ENCODE data around the gene MAP4K1. TPM values are rescaled to one million over a fixed set of nuclear protein-coding genes. Genes with fewer than 3 reads are reported as not detected.

Gene MAP4K1
- total RNA-seq, 1 experiment from 2014 or later, result 3.5 TPM

DNA sequence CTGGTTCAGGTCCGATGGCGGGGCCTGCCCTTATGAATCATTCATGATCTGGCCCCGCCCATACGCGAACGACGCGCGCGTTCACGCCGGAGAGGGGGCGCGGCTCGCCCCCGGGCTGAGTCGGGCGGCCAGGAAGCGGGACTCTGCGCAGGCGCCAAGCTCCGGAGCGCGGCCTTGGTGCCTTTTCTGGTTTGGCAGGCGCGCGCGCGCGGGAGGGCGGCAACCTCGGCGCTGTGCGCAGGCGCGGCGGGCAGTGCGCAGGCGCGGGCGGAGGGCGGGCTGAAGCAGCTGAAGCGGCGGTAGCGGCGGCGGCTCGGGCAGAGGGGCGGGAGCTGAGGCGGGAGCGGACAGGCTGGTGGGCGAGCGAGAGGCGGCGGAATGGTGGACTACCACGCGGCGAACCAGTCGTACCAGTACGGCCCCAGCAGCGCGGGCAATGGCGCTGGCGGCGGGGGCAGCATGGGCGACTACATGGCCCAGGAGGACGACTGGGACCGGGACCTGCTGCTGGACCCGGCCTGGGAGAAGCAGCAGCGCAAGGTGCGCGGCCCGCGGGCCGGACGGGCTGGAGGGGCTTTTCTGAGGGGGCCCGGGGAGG, 29.7 kb upstream of the MAP4K1 start, which contains the start of gene ACTN4:
Gene ACTN4, plus strand, starts transcription at position 282 of the 598 bp plus-strand sequence. Its CDS starts 97 bp downstream, at position 379.
- Histone ChIP-seq H3K4me2 (peak within 1 kb of the TSS; percentile 89), H3K36me3 (ENCODE audit: low read depth) (peaks cover 5% of the 10 kb centered on the region; the same call in 1 of the 2 replicates), H3K79me2 (ENCODE audit: low read depth) (peaks cover 50% of the 10 kb centered on the region), H3K4me1 (replicated peaks; ENCODE audit: insufficient read depth) (peaks cover 24% of the 10 kb centered on the region), H3F3A (ENCODE audit: insufficient read depth, low read depth) (peaks cover 45% of the 10 kb centered on the region), H3K9me2 (ENCODE audit: insufficient read depth) (no peaks in the 10 kb centered on the region), H3K9me3 (ENCODE audit: insufficient read depth, low read depth) (no peaks in the 10 kb centered on the region), H3K27me3 (ENCODE audit: insufficient read depth, low read depth) (no peaks in the 10 kb centered on the region), H3K4me3 (peak within 1 kb of the TSS; percentile 100), H3K27ac (peak within 1 kb of the TSS; percentile 99), H2AFZ (no peak within 1 kb of the TSS), H4K20me1 (ENCODE audit: insufficient read depth) (peaks cover 31% of the 10 kb centered on the region)
- peak; percentile 86 to 100 for DNase-seq
- TF ChIP-seq, protein P1, sequence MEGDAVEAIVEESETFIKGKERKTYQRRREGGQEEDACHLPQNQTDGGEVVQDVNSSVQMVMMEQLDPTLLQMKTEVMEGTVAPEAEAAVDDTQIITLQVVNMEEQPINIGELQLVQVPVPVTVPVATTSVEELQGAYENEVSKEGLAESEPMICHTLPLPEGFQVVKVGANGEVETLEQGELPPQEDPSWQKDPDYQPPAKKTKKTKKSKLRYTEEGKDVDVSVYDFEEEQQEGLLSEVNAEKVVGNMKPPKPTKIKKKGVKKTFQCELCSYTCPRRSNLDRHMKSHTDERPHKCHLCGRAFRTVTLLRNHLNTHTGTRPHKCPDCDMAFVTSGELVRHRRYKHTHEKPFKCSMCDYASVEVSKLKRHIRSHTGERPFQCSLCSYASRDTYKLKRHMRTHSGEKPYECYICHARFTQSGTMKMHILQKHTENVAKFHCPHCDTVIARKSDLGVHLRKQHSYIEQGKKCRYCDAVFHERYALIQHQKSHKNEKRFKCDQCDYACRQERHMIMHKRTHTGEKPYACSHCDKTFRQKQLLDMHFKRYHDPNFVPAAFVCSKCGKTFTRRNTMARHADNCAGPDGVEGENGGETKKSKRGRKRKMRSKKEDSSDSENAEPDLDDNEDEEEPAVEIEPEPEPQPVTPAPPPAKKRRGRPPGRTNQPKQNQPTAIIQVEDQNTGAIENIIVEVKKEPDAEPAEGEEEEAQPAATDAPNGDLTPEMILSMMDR (conservative IDR thresholded peaks at IDR 0.05), result no peak
- TF ChIP-seq EZH2 (IDR thresholded peaks at IDR 0.05; ENCODE audit: low read depth), result no peak
- CTCF ChIA-PET, result interaction anchor here (0.6 to 1.1 kb wide), 4 partner anchors 9 to 453 kb away, joined by 3 to 10 read pairs (median 4); partner anchors contain the start of gene EIF3K
- intact Hi-C loops (cut with micrococcal nuclease; ENCODE audit: unreplicated experiment), result loop anchor here (1.0 kb wide), 1 partner anchor 10 kb away; no protein-coding TSS in a partner anchor
- POLR2A ChIA-PET (ENCODE audit: unreplicated experiment), result interaction anchor here (0.5 to 1.4 kb wide), 21 partner anchors 9 to 751 kb away, joined by 3 to 32 read pairs (median 5); partner anchors contain the start of genes ECH1 and EIF3K
- no TSS peak for BruUV-seq (replicated peaks)

DNA sequence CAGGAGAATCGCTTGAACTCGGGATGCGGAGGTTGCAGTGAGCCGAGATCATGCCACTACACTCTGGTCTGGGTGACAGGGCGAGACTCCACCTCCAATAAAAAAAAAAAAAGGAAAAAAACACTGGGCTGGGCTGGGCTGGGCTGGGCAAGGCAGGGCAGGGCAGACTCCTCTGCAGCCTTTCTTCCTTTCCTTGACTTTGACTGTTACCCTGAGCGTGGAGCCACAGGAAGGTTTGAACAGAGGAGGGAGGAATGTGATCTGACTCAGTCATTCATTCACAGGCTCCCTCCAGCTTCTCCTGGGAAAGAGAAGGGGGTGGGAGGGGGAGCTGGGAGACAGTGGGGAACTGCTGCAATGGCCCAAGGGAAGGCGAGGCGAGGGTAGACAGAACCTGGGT, 27.0 kb upstream of the MAP4K1 start:
- TF ChIP-seq EZH2 (IDR thresholded peaks at IDR 0.05; ENCODE audit: low read depth), result no peak
- TF ChIP-seq, protein P1 (conservative IDR thresholded peaks at IDR 0.05), result no peak
- Histone ChIP-seq H3K27ac (peak overlapping the region; percentile 16; the same call in 1 of the 2 replicates), H3K9me2 (ENCODE audit: insufficient read depth) (no peaks in the 10 kb centered on the region), H3K36me3 (ENCODE audit: low read depth) (0 out of 2 replicates have a peak, but pooled peaks cover 5% of the 10 kb centered on the region), H3F3A (ENCODE audit: insufficient read depth, low read depth) (peaks cover 27% of the 10 kb centered on the region), H3K27me3 (ENCODE audit: insufficient read depth, low read depth) (no peaks in the 10 kb centered on the region), H2AFZ (no peak overlapping the region), H3K79me2 (ENCODE audit: low read depth) (peaks cover 23% of the 10 kb centered on the region), H3K4me1 (replicated peaks; ENCODE audit: insufficient read depth) (peaks cover 13% of the 10 kb centered on the region), H3K4me3 (no peak overlapping the region), H3K9me3 (ENCODE audit: insufficient read depth, low read depth) (no peaks in the 10 kb centered on the region), H4K20me1 (ENCODE audit: insufficient read depth) (peaks cover 11% of the 10 kb centered on the region; the same call in 1 of the 2 replicates), H3K4me2 (0 out of 2 replicates have a peak overlapping the region, but pooled peaks have one; percentile 6)
- ChIA-PET CTCF (interaction anchor here (0.5 to 0.6 kb wide), 2 partner anchors 186 to 987 kb away, joined by 3 to 12 read pairs; no protein-coding TSS in a partner anchor), POLR2A (ENCODE audit: unreplicated experiment) (interaction anchor here (0.6 to 1.1 kb wide), 2 partner anchors 18 to 89 kb away, joined by 4 to 10 read pairs; no protein-coding TSS in a partner anchor)
- BruUV-seq (replicated peaks), result no TSS peak
- peak in 1 of 2 experiments; percentile 49 for DNase-seq
- intact Hi-C loops (cut with micrococcal nuclease; ENCODE audit: unreplicated experiment), result no loop called here

DNA sequence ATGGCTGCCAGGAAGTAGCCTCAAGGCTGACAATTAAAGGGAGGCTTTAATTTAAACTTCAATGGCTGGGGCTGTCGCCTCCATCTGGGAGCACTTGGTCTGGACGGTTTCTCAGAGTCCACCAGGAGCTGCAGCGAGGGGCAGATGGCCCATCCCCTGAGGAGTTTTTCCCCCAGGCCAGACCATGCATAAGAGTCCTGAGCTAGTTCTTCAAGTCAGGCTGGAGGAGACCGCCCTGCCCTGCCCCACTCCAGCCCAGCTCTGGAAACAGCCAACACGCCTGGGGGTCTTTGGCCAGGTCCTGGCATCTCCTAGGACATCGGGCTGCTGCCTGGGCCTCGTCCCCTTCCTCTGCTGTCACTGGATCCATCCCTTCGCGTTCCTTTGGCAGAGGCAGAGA, 24.4 kb upstream of the MAP4K1 start:
- no TSS peak for BruUV-seq (replicated peaks)
- peaks cover 32% of the 10 kb centered on the region for H3K4me1 ChIP-seq (replicated peaks; ENCODE audit: insufficient read depth)
- H2AFZ ChIP-seq, result no peak overlapping the region
- H3K27ac ChIP-seq, result no peak overlapping the region
- no peaks in the 10 kb centered on the region for H3K27me3 ChIP-seq (ENCODE audit: insufficient read depth, low read depth)
- no peak overlapping the region for H3K4me3 ChIP-seq
- no peaks in the 10 kb centered on the region for H3K36me3 ChIP-seq (ENCODE audit: low read depth)
- ChIA-PET CTCF (no interaction called here), POLR2A (ENCODE audit: unreplicated experiment) (no interaction called here)
- intact Hi-C loops (cut with micrococcal nuclease; ENCODE audit: unreplicated experiment), result no loop called here
- no peaks in the 10 kb centered on the region for H3K9me2 ChIP-seq (ENCODE audit: insufficient read depth)
- DNase-seq, result no peak
- peaks cover 26% of the 10 kb centered on the region; the same call in 1 of the 2 replicates for H3F3A ChIP-seq (ENCODE audit: insufficient read depth, low read depth)
- no peaks in the 10 kb centered on the region for H4K20me1 ChIP-seq (ENCODE audit: insufficient read depth)
- H3K4me2 ChIP-seq, result no peak overlapping the region
- no peaks in the 10 kb centered on the region for H3K9me3 ChIP-seq (ENCODE audit: insufficient read depth, low read depth)
- TF ChIP-seq, protein P1 (conservative IDR thresholded peaks at IDR 0.05), result no peak
- TF ChIP-seq EZH2 (IDR thresholded peaks at IDR 0.05; ENCODE audit: low read depth), result no peak
- no peaks in the 10 kb centered on the region; the same call in 1 of the 2 replicates for H3K79me2 ChIP-seq (ENCODE audit: low read depth)
